ENCODE results near the gene CNTN1.
"Not testable (repeated sequence)": the region's sequence is repeated elsewhere in the genome, so short reads cannot be mapped to it uniquely, and the experiment has no call there.

CNTN1 gene

DNA sequence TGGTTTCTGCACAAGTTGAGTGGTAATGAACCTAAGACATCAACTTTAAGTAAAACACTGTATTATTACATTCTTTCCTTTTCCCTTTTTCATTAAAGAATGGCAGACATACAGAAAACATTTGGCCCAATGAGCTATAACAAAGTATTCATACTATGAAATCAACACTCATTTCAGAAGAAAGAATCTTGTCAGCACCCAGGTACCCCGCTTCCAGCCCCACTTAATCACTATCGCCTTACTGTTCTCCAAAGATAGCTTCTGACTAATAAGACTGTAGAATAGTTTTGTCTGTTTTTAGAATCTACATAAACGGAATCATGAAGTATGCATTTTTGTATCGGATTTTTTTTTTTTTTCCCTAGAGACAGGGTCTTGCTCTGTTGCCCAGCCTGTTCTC lies 9.5 kb downstream of the CNTN1 start:
- no peak for DNase-seq (ENCODE audit: low spot score)

DNA sequence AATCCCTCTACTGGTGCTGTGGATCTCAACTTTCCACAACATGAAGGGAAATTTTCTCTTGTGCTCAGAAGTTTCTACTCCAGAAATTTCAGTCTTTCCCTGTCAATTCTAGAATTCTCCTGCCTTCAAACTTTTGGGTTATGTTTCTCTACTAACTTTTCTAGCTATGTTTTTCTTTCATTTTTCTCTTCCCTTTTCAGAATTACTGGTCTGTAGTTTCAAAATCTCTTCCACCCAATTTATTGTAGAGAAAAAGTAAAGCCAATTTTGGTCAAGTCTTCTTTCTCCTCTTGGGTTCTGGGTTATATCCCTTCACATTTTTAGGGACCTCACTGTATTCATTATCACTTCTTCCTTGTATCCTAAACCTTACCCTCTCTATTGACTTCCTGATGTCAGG lies 18.9 kb downstream of the CNTN1 start:
- DNase-seq (ENCODE audit: low spot score), result no peak

DNA sequence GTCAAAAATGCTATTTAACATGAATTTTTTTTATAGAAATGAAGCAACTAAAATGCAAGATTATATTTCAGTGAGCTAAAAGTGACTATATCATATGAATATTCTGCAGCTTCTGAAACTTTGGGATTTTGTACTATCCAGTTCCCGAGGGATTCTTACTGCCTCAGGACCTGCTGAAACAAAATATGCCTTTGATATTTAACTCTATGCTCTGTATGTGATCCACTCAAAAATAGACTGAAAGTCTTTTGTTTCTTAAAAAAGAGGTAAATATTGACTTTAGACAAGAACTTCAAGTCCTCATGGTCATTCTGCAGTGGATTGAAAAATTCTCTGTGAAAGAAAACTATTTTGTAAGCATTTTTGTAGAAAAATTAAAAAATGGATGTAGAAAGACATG lies 22.4 kb downstream of the CNTN1 start:
- no peak for DNase-seq (ENCODE audit: low spot score)

DNA sequence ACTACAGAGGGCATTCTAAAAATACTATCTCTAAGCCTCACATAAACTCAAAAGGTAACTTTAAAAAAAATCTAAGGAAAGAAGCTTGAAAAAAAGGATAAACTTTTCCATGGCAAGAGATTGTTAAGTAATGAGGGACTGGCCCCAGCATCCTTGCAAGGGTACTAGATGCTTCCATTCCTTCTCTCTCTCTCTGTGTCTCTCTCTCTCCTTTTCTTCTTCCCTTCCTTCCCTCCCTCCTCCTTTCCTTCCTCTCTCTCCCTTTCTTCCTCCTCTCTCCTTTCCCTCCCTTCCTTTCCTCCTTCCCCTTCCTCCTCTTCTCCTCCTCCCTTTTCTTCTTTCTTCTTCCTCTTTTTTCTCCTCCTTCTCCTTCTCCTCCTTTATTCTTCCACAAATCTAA lies 23.8 kb downstream of the CNTN1 start:
- DNase-seq (ENCODE audit: low spot score), result no peak

DNA sequence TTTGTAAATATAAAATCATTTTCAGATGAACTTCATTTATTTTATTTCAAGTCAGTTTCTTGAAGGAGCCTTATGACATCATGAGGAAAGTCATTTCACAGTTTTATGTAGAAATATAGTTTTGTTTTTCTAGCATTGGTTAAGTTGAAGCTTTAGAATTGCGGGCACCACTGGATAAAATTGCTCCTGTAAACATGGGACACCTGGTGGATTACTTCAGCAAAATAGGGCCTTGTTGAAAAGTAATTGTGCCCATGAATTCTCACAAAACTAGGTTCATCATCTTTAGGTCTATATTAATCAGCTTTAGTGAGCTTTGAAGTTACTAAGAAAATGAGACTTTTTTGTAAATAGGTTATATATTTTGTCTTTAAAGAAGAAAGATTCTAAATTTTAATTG lies 25.3 kb downstream of the CNTN1 start:
- DNase-seq (ENCODE audit: low spot score), result no peak

DNA sequence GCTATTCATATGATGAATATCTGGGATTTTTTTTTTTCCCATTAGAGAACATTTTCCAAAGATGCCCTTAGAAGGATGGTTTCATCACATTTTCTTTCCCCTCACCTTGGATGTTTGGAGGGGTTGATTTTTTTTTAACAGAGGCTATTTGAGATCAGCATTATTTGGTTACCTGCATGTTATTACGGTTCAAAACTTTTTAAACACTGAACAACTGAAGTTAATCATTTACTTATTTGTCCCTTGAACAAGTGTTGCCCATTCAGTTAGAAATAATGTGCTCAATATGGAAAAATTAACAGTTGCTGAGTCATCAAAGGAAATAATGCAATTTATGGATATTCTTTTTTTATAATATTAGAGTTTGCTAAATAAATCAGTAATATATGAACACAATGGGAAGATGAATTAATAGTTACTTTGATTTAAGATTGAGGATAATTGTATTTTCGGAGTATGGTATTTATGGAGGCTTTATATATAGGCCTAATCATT lies 26.7 kb downstream of the CNTN1 start:
- no peak for DNase-seq (ENCODE audit: low spot score)

DNA sequence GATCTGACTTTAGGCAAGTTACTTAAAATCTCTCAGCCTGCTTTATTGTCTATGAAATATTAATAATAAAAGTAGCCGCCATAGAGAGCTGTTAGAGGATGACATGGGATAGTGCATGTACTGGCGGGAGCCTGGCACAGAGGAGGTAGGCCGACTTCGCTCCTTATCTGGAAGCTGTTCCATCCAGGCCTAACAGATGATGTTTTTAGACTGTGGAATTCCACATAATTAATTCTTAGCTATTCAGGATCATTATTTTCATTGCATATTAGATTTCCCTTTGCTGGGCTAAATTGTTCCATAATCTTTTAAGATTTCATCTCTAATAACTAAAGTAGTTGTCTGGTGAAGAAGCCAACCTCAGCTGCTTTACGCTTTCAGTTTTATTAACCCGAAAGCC lies 30.8 kb downstream of the CNTN1 start:
- no peak for DNase-seq (ENCODE audit: low spot score)

DNA sequence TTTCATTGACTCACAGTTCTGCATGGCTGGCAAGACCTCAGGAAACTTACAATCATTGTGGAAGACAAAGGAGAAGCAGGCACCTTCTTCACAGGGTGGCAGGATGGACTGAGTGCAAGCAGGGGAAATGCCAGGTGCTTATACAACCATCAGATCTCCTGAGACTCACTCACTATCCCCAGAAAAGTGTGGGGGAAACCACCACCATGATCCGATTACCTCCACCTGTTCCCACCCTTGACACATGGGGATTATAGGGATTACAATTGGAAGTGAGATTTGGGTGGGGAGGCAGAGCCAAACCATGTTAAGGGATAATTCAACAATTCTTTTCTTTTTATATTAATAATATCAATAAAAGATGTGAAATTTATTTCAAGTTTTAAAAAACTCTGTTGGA lies 34.1 kb downstream of the CNTN1 start:
- no peak for DNase-seq (ENCODE audit: low spot score)

DNA sequence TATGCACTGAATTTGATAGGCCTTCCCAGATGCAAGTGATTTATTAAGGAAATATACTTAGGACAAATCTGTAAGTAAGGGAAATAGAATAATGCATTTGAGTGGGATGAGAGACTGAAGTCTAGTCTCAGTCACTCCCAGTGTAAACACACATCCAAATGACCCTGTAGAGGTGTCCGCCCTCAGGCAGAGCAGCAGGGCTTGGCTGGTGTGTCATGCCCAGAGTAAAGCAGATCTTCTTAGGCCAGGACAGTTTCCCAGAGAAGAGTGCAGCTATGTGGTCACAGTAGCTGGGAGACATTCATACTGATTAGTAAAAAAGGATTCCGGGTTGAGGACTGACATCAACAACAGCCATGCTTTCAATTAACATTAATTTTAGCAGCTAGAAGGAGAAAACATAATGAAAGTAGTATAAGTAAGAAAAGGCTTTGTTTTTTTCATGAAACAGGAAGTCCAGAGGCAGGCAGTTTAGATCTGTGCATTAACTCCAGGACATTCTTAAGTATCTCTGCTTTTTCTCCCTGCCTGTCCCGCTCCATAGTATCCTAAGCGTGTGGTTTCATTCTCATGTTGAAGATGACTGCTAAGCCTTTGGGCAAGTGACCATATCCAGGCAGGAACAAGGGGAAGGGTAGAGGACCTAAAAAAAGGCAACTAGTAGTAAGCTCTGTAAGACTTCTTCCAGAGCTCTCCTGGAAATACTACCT lies 35.7 kb downstream of the CNTN1 start:
- DNase-seq (ENCODE audit: low spot score), result no peak

DNA sequence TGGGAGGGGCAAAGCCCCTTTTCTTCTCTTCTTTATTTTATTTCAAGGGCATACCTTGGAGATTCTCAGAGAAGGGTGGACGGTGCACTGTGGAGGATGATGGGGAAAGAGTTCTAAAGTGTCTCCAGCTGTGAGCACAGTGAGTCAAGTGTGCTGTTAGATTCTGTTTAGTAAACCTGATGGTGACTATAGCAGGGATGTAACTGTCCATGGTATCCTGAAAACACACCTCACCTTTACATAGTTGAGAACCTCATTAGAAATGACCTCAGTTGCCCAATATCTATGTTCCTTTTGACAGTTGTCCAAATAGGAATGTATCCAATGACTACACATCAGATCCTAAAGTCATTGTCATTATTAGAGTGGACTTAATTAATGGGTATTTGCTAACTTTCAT lies 38.0 kb downstream of the CNTN1 start:
- DNase-seq (ENCODE audit: low spot score), result no peak

DNA sequence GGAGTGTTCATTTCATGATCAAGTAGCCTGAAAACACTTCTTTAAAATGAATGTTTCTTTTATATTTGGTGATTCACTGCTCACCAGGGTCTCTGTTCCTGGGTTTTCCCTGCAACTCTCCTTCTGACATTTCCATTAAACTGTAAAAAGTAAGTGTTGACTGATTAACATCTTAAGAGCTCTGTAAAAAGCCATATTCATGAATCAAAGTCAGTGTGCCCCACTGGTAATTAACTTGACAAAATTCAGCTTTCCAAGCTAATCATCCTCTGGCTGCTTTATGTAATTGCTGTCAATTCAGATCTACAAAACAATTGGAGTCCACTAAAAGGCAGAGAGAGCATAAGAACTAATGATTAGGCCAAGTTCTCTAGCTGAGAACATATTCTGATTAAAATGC lies 41.6 kb downstream of the CNTN1 start:
- DNase-seq (ENCODE audit: low spot score), result no peak

DNA sequence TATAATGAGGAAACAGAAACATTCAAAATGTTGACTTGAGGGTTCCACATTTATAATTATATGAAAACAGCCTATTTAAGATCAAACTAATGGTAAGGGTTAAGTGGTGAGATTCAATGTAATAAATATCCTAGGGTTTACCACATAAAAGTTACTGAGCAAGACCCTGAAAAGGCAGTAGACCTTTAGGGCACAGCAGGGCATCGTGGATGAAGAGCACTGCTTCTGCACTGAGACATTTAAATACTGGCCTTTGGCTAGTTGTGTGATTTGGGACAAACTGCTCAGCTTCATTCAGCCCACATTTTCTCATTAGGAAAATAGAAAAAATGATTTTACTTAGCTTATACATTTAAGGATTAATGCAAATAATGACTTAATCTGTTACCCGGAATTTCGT lies 42.0 kb downstream of the CNTN1 start:
- no peak for DNase-seq (ENCODE audit: low spot score)

DNA sequence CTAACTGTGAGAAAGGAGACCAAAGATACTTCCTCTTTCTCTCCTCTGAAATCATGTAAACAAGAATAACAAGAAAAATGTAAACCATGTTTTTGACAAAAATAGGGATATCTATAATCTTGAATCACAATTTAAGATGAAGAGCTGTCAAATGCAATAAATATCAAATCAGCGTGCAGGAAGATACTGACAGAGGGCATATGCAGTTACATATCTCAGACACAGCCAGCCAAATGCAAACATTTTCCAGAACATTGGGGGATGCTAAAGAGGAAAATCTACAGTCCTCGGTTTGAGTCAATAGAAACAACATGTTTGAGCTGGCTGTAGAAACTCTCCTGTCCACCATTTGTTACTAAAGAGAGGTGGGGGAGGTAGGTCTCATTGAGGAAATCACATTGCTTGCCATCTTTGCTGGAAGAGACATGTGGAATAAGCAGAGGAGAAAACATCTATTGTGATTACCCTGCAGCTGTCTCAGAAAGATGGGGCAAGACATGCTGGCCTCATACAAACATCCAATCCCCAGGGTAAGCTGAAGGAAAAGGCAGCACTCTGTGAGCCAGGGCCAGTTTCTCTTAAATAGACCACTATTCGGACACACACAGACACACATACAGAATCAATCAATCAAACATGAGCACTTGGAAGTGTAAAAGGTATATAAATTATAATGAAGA lies 43.5 kb downstream of the CNTN1 start:
- DNase-seq (ENCODE audit: low spot score), result no peak

DNA sequence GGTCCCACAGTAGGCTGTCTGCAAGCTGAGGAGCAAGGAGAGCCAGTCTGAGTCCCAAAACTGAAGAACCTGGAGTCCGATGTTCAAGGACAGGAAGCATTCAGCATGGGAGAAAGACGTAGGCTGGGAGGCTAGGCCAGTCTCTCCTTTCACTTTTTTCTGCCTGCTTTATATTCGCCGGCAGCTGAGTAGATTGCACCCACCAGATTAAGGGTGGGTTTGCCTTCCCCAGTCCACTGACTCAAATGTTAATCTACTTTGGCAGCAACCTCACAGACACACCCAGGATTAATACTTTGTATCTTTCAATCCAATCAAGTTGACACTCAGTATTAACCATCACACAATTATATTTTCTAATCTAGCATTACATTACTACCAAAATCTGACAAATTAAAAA lies 45.2 kb downstream of the CNTN1 start:
- not testable (repeated sequence) for DNase-seq (ENCODE audit: low spot score)

DNA sequence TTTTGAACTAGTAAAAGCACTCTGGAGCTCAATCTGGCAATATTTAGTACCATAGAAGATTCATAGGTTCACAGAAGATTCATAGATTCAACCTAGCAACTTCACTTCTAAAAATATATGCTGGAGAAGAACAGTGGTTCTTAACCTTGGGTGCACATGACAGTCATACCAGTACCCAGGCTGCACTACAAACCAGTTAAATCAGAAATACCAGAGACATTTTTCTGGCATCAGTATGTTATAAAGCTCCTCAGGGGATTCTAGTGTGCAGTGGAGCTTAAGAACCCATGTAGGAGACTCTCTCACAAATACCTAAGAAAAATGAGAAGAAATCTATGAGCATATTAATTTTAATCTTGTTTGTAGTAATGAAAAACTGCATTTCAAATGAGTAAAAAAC lies 46.6 kb downstream of the CNTN1 start:
- no peak for DNase-seq (ENCODE audit: low spot score)

DNA sequence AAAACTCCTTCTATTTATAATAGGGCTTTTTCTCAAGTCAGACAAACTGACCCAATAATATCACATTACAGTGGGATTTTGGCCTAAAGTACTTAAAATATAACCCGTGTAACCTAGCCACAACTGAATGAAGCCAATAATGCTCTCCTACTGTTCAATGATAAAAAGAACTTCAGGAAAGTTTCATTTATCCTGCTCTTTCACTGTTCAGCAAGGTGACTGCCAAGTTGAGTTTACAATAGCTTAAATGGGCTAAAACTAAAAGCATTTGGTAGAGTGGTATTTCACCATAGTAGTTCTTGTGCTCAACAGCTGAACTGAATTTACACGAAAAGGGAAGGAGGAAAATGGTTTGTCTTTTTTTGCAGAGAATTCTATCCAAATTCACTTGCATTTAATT lies 49.8 kb downstream of the CNTN1 start:
- DNase-seq (ENCODE audit: low spot score), result peak; percentile 23

DNA sequence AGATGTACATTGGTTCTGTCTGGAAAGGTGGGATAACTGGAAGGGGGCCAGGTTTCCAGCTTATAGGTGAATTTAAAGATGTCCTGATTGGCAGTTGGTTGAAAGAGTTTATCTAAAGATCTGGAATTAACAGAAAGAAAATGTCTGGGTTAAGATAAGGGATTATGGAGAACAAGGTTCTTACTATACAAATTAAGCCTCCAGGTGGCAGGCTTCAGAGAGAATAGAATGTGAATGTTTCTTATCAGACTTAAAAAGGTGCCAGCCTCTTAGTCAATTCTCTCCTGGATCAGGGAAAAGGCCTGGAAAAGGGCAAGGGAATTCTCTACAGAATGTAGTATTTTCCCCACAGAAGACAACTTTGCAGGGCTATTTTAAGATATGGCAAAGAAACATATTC lies 53.1 kb downstream of the CNTN1 start:
- DNase-seq (ENCODE audit: low spot score), result no peak

DNA sequence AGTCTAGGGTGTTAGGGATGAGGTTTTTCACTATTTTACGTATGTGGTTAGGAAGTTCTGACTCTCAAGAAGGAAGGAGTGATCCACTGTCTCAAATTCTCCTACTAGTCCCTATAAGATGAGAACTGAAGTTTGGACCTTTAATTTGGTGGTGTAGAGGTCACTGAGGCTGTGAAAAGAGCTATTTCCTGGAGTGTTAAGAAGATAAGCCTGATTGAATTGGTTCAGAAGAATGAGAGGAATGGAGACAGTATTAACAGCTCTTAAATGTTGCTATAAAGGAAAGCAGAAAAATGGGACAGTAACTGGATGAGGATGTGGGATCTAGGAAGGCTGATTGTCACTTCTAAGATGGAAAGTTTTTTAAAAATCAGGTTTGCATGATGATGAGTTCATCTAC lies 57.6 kb downstream of the CNTN1 start:
- DNase-seq (ENCODE audit: low spot score), result no peak

DNA sequence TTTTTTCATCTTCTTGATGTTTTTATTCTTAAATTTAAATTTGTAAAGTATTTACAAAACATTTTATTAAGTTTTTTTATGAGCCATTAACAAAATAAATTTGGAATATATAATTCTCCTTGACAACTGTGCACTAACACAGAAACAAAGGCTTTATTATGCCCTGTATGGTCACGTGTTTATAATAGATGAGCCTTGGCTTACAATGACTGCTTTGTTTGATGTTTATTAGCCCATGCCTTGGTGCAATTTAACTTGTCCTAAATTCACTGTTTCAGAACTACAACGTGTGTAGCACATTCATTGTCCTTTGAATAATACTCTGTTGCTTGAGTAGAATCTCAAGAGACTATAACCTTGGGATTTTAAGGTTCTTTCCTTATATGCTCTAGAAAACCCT lies 59.8 kb downstream of the CNTN1 start:
- peak; percentile 53 for DNase-seq (ENCODE audit: low spot score)

DNA sequence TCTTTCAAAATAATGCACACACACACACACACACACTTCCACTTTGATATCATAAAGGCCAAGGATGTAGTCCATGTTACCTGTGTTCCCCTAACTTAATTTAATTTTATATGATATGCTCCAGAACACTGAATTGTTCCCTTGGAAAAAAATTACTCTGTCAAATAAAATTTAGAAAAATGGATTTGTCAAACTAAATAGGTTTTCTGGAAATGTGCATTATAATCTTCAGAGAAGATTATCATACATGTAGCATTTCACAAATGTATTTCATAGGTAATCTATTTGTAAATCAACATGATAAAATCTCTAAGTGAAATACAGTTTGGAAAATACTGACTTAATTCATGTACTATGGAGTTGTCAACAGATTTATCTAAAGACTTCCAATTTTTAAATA lies 68.6 kb downstream of the CNTN1 start:
- no peak for DNase-seq (ENCODE audit: low spot score)

DNA sequence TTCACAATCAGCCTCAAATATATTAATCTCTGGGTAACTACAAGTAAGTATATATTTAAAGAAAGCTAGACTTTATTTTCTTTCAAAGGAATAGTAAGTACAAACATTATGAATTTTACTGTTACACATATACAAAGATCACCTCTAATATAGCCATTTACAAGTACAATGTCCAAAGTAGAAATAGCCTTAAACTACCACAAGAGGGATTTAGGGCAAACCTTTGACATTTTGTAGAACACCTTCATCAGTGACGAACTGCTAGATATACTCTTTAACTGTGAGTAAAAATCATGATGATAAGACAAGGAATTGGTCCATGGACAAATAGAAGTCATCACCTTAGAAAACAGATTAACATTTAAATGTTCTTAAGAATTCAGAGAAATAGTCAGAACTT lies 69.8 kb downstream of the CNTN1 start:
- DNase-seq (ENCODE audit: low spot score), result no peak

DNA sequence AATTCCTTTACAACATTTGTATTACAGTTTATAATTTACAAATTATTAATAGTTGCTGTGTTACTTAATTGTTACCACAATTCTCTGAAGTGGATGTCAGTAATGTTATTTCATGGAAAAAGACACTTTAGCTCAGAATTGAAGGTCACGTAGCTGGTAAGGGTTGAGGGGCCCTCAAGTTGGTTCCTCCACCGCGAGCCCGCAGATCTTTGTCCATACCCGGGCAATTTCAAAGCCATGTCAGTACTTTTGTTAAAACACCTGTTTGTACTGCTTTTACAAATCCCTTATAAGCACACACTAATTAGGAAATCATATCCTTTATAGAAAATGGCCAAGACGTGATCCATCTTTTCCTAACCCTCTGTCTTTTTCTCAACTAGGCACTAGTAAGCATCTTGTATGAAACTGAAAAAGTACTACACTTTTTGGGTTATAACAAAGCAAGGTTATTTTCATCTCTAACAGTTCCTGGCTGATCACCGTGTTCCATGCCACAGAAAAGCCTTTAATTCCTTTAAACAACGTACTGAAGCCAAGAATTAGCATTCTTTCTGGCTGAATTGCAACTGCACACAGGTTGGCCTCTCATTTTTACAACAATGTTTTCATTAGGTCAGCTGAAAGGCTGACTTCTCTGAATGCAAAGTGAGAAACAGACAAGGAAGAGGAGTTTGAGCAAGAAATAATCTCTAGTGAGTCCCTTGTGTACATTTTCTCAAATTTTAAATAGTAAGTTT lies 76.1 kb downstream of the CNTN1 start:
- peak; percentile 59 for DNase-seq (ENCODE audit: low spot score)

DNA sequence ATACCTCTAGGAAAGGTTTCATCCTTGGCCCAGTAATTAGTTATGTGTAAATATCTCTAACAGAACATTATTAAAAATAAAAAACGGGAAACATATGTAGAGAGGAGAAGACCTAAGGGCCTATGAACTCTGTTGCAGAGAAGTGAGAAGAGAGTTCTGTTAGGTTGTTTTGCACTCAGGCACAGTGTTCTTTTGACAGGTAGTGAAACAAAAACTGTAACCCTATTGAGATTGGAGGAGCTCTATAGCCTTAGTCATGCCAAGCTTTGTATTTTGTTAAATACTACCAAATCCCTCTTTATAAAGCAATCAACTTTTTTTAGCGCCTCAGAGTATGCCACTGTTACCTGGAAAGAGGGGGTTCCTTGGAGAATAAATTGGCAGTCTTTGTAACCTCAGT lies 77.6 kb downstream of the CNTN1 start:
- DNase-seq (ENCODE audit: low spot score), result no peak

Data from Ammon's horn (tissue), 1 donor.